Measurements from ENCODE around the gene SLC25A18. TPM values are rescaled to one million over a fixed set of nuclear protein-coding genes. Genes with fewer than 3 reads are reported as not detected.

The SLC25A18 gene
- total RNA-seq, 1 experiment from 2014 or later = 2.1 TPM

- CTCF ChIA-PET = interaction anchor here (0.7 to 1.5 kb wide), 5 partner anchors 24 to 529 kb away, joined by 3 to 6 read pairs (median 3); partner anchors contain the start of gene SLC25A18
- POLR2A ChIA-PET = no interaction called here
- H3K27ac Mint-ChIP-seq = peak overlapping the region; percentile 50
- H3K27me3 Mint-ChIP-seq (ENCODE audit: low read depth) = no peaks in the 10 kb centered on the region
- ATAC-seq (no peak; the same call in none of the 2 replicates), DNase-seq (ENCODE audit: low spot score) (no peak)
- no peaks in the 10 kb centered on the region for H3K9me3 Mint-ChIP-seq
- TF ChIP-seq ELF4 (CRISPR knock-in tag; IDR thresholded peaks at IDR 0.05; ENCODE audit: low read depth) (no peak), ARID4B (CRISPR knock-in tag; IDR thresholded peaks at IDR 0.05; ENCODE audit: borderline replicate concordance) (no peak), ZNF532 (CRISPR knock-in tag; IDR thresholded peaks at IDR 0.05; ENCODE audit: borderline replicate concordance) (no peak), PREB (CRISPR knock-in tag; IDR thresholded peaks at IDR 0.05; ENCODE audit: borderline replicate concordance) (no peak), NFATC4 (CRISPR knock-in tag; IDR thresholded peaks at IDR 0.05) (no peak), AR (CRISPR knock-in tag; IDR thresholded peaks at IDR 0.05) (no peak)
- TF ChIP-seq, protein P1, sequence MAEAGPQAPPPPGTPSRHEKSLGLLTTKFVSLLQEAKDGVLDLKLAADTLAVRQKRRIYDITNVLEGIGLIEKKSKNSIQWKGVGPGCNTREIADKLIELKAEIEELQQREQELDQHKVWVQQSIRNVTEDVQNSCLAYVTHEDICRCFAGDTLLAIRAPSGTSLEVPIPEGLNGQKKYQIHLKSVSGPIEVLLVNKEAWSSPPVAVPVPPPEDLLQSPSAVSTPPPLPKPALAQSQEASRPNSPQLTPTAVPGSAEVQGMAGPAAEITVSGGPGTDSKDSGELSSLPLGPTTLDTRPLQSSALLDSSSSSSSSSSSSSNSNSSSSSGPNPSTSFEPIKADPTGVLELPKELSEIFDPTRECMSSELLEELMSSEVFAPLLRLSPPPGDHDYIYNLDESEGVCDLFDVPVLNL (CRISPR knock-in tag; IDR thresholded peaks at IDR 0.05; ENCODE audit: borderline replicate concordance, low read depth) = no peak
- TF ChIP-seq, protein P2, sequence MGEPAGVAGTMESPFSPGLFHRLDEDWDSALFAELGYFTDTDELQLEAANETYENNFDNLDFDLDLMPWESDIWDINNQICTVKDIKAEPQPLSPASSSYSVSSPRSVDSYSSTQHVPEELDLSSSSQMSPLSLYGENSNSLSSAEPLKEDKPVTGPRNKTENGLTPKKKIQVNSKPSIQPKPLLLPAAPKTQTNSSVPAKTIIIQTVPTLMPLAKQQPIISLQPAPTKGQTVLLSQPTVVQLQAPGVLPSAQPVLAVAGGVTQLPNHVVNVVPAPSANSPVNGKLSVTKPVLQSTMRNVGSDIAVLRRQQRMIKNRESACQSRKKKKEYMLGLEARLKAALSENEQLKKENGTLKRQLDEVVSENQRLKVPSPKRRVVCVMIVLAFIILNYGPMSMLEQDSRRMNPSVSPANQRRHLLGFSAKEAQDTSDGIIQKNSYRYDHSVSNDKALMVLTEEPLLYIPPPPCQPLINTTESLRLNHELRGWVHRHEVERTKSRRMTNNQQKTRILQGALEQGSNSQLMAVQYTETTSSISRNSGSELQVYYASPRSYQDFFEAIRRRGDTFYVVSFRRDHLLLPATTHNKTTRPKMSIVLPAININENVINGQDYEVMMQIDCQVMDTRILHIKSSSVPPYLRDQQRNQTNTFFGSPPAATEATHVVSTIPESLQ (CRISPR knock-in tag; IDR thresholded peaks at IDR 0.05) = no peak
- no peak overlapping the region for H3K4me3 Mint-ChIP-seq
- no peaks in the 10 kb centered on the region for H3K4me1 Mint-ChIP-seq
- peaks cover 15% of the 10 kb centered on the region for H3K36me3 Mint-ChIP-seq
These were observed 24.3 kb downstream of the SLC25A18 start for GRCh38 chr22:17587629-17588028.
